COLO829 (cell line): Measurements from ENCODE around the gene VEGFA.

Source experiments
- DNase-seq: peaks from one replicate; pipeline ENCODE4 v3.0.0; 2012; ENCODE audit warnings: low spot score

VEGFA gene

DNA sequence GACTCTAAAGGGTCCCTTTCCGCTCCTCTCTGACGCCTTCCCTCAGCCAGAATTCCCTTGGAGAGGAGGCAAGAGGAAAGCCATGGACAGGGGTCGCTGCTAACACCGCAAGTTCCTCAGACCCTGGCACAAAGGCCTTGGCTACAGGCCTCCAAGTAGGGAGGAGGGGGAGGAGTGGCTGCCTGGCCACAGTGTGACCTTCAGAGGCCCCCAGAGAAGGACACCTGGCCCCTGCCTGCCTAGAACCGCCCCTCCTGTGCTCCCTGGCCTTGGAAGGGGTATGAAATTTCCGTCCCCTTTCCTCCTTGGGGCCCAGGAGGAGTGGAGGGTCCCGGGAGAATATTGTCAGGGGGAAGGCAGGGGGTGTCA, 2.7 kb downstream of the VEGFA start:
- no peak for DNase-seq

DNA sequence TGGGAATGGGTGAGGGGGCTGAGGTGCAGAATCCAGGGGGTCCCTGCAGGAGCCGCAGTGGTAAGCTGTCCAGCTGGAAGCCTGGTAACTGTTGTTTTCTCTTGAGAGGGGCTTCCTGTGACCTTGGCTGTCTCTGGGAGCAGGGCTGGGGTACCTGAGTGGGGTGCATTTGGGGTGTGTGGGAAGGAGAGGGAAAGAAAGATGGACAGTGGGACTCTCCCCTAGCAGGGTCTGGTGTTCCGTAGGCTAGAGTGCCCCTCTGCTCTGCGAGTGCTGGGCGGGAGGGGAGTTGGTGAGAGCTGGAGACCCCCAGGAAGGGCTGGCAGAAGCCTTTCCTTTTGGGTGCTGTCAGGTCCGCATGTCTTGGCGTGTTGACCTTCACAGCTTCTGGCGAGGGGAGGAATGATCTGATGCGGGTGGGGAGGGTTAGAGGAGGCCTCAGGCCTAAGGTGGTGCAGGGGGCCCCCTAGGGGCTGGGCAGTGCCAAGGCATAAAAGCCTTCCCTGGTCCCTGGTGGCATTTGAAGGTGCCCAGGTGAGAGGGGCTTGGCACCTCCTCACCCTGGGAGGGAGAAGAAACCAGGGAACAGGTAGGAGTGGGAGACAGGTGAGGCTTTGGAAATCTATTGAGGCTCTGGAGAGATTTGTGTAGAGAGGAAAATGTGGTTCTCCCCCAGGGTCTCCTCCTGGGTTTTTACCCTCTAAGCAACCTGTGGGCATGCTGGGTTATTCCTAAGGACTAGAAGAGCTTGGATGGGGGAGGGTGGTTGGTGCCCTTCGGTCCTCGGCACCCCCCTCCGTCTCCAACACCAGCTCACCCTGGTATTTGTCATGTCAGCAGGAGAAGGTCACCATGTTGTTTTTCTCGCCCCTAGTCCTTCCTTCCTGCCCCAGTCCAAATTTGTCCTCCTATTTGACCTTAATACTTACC, 3.3 kb downstream of the VEGFA start:
- DNase-seq: peak; percentile 79

DNA sequence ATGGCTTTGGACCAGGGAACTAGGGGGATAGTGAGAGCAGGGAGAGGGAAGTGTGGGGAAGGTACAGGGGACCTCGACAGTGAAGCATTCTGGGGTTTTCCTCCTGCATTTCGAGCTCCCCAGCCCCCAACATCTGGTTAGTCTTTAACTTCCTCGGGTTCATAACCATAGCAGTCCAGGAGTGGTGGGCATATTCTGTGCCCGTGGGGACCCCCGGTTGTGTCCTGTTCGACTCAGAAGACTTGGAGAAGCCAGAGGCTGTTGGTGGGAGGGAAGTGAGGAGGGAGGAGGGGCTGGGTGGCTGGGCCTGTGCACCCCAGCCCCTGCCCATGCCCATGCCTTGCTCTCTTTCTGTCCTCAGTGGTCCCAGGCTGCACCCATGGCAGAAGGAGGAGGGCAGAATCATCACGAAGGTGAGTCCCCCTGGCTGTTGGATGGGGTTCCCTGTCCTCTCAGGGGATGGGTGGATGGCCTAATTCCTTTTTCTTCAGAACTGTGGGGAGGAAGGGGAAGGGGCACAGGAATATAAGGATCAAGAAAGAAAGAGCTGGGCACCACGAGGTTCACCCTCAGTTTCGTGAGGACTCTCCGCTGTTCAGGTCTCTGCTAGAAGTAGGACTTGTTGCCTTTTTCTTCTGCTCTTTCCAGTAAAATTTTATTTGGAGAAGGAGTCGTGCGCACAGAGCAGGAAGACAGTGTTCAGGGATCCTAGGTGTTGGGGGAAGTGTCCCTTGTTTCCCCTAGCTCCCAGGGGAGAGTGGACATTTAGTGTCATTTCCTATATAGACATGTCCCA, 4.2 kb downstream of the VEGFA start:
- DNase-seq: no peak

DNA sequence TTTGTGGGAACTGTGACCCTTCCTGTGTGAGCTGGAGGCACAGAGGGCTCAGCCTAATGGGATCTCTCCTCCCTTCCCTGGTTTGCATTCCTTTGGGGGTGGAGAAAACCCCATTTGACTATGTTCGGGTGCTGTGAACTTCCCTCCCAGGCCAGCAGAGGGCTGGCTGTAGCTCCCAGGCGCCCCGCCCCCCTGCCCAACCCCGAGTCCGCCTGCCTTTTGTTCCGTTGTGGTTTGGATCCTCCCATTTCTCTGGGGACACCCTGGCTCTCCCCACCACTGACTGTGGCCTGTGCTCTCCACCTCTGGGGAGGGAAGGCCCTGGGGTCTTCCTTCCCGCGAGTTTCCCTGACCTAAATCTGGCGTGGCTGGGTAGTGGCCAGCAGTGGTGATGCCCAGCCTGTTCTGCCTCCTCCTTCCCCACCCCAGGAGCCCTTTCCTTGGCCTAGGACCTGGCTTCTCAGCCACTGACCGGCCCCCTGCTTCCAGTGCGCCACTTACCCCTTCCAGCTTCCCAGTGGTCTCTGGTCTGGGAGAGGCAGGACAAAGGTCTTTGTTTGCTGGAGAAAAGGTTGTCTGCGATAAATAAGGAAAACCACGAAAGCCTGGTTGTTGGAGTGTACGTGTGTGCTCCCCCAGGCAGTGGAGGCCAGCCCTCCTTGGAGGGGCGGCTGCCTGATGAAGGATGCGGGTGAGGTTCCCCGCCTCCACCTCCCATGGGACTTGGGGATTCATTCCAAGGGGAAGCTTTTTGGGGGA, 4.9 kb downstream of the VEGFA start:
- DNase-seq: peak; percentile 83

DNA sequence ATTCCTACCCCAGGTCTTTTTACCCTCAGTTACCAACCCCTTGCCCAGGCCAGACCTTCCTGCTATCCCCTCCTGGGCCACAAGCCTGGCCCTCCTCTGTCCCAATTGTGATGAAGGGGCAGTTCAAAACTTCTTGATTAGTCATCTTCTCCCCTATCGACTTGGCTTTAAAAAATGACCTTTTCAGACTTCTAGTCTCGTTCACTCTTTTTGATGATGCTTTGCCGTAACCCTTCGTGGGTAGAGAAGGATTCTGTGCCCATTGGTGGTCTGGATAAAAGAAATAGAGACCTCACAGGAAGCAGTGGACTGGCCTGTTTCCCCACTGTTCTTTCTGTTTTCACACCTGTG, 5.5 kb downstream of the VEGFA start:
- DNase-seq: no peak

DNA sequence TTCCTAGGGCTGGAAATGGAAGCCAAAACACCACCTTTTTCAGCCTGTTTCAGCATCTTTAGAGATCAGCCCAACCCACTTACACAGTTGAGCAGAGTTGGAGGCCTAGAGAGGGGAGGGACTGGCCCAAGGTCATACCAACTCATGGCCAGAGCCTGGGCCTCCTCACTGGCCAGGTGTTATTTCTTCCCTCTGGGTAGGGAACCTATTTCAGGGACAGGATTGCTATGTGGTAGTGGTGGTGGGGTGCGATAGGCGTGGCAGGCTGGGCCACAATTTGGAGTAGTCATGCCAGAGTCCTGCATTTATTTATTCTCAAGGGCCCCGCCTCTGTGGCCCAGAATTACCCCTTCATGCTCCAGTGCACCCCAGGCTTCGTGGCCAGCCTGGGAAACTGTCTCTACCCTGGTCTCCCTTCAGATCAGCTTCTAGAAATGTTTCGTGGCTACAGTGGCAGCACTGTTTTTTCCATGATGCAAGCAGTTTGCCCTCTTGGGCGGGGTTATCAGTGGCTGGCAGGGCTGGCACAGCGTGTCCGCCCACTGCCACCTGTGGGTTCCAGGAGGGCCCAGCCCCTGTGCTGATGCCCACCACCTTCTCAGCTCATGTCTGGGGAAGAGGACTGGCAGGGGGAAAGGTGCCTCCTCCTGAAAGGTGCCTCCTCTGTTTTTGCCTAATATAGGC, 6.2 kb downstream of the VEGFA start:
- DNase-seq: no peak

DNA sequence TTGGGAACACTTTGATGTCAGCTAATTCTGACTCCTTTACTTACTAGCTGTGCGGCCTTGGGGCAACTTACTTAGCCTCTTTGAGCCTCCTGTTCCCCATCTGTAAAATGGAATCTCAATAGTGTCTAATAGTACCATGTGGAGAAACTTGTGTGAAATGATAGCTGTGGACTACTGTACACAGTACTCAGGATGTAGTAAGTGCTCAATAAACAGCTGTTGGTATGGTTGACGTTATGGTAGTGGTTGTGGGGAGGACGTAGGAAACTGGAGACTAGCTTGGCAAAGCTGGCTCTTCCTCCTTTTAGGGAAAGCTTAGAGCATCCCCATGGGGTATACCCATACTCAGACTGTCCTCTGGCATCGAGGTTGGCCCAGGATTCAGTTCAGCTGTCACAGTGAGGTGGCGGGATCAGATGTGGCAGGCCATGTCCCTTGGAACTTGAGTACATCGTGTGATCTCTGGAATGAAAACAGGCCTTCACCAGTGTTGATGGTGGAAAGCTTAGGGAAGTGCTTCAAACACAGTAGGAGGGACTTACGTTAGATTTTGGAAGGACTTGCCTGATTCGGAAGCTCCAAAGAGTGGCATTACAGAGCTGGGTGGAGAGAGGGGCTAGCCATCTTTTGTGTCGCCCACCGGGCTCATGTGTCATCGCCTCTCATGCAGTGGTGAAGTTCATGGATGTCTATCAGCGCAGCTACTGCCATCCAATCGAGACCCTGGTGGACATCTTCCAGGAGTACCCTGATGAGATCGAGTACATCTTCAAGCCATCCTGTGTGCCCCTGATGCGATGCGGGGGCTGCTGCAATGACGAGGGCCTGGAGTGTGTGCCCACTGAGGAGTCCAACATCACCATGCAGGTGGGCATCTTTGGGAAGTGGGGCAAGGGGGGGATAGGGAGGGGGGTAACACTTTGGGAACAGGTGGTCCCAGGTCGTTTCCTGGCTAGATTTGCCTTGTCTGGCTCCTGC, 7.1 kb downstream of the VEGFA start:
- DNase-seq: no peak

DNA sequence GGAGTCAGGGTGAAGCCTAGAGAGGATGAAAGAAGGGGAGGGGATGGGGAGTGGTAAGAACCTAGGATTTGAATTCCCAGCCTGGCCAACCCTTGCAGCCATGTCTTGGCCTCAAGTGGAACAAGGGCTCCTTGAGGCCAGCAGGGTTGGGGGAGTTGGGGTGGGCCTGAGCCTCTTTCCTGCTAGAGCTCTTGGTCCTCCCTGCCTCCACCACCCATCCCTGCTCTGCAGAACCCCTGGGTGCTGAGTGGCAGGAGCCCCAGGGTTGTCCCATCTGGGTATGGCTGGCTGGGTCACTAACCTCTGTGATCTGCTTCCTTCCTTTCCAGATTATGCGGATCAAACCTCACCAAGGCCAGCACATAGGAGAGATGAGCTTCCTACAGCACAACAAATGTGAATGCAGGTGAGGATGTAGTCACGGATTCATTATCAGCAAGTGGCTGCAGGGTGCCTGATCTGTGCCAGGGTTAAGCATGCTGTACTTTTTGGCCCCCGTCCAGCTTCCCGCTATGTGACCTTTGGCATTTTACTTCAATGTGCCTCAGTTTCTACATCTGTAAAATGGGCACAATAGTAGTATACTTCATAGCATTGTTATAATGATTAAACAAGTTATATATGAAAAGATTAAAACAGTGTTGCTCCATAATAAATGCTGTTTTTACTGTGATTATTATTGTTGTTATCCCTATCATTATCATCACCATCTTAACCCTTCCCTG, 8.3 kb downstream of the VEGFA start:
- no peak for DNase-seq

DNA sequence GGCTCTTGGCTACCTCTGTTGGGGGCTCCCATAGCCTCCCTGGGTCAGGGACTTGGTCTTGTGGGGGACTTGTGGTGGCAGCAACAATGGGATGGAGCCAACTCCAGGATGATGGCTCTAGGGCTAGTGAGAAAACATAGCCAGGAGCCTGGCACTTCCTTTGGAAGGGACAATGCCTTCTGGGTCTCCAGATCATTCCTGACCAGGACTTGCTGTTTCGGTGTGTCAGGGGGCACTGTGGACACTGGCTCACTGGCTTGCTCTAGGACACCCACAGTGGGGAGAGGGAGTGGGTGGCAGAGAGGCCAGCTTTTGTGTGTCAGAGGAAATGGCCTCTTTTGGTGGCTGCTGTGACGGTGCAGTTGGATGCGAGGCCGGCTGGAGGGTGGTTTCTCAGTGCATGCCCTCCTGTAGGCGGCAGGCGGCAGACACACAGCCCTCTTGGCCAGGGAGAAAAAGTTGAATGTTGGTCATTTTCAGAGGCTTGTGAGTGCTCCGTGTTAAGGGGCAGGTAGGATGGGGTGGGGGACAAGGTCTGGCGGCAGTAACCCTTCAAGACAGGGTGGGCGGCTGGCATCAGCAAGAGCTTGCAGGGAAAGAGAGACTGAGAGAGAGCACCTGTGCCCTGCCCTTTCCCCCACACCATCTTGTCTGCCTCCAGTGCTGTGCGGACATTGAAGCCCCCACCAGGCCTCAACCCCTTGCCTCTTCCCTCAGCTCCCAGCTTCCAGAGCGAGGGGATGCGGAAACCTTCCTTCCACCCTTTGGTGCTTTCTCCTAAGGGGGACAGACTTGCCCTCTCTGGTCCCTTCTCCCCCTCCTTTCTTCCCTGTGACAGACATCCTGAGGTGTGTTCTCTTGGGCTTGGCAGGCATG, 9.2 kb downstream of the VEGFA start:
- no peak for DNase-seq

DNA sequence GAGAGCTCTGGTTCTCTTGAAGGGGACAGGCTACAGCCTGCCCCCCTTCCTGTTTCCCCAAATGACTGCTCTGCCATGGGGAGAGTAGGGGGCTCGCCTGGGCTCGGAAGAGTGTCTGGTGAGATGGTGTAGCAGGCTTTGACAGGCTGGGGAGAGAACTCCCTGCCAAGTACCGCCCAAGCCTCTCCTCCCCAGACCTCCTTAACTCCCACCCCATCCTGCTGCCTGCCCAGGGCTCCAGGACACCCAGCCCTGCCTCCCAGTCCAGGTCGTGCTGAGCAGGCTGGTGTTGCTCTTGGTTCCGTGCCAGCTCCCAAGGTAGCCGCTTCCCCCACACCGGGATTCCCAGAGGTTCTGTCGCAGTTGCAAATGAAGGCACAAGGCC, 9.8 kb downstream of the VEGFA start:
- DNase-seq: no peak

DNA sequence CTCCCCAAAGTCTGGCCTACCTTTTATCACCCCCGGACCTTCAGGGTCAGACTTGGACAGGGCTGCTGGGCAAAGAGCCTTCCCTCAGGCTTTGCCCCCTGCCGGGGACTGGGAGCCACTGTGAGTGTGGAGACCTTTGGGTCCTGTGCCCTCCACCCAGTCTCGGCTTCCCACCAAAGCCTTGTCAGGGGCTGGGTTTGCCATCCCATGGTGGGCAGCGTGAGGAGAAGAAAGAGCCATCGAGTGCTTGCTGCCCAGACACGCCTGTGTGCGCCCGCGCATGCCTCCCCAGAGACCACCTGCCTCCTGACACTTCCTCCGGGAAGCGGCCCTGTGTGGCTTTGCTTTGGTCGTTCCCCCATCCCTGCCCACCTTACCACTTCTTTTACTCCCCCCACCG, 10.3 kb downstream of the VEGFA start:
- no peak for DNase-seq

DNA sequence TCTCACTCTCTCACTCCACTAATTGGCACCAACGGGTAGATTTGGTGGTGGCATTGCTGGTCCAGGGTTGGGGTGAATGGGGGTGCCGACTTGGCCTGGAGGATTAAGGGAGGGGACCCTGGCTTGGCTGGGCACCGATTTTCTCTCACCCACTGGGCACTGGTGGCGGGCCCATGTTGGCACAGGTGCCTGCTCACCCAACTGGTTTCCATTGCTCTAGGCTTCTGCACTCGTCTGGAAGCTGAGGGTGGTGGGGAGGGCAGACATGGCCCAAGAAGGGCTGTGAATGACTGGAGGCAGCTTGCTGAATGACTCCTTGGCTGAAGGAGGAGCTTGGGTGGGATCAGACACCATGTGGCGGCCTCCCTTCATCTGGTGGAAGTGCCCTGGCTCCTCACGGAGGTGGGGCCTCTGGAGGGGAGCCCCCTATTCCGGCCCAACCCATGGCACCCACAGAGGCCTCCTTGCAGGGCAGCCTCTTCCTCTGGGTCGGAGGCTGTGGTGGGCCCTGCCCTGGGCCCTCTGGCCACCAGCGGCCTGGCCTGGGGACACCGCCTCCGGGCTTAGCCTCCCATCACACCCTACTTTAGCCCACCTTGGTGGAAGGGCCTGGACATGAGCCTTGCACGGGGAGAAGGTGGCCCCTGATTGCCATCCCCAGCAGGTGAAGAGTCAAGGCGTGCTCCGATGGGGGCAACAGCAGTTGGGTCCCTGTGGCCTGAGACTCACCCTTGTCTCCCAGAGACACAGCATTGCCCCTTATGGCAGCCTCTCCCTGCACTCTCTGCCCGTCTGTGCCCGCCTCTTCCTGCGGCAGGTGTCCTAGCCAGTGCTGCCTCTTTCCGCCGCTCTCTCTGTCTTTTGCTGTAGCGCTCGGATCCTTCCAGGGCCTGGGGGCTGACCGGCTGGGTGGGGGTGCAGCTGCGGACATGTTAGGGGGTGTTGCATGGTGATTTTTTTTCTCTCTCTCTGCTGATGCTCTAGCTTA, 11.2 kb downstream of the VEGFA start:
- DNase-seq: no peak

DNA sequence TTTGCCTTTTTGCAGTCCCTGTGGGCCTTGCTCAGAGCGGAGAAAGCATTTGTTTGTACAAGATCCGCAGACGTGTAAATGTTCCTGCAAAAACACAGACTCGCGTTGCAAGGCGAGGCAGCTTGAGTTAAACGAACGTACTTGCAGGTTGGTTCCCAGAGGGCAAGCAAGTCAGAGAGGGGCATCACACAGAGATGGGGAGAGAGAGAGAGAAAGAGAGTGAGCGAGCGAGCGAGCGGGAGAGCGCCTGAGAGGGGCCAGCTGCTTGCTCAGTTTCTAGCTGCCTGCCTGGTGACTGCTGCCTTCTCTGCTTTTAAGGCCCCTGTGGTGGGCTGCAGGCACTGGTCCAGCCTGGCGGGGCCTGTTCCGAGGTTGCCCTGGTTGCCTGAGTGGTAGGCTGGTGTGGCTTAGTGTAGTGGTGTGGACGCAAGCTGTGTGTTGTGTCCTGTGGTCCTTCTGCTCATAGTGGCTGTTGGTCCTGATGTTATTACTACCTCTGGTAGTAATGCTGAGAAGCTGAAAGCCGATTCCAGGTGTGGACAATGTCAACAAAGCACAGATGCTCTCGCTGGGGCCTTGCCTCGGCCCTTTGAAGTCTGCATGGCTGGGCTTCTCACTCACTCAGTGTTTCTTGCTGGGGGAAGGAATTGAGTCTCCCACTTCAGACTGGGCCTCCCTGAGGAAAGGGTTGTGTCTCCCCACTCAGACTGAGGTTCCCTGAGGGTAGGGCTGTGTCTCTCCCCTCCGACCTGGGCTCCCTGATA, 12.1 kb downstream of the VEGFA start:
- DNase-seq: no peak

DNA sequence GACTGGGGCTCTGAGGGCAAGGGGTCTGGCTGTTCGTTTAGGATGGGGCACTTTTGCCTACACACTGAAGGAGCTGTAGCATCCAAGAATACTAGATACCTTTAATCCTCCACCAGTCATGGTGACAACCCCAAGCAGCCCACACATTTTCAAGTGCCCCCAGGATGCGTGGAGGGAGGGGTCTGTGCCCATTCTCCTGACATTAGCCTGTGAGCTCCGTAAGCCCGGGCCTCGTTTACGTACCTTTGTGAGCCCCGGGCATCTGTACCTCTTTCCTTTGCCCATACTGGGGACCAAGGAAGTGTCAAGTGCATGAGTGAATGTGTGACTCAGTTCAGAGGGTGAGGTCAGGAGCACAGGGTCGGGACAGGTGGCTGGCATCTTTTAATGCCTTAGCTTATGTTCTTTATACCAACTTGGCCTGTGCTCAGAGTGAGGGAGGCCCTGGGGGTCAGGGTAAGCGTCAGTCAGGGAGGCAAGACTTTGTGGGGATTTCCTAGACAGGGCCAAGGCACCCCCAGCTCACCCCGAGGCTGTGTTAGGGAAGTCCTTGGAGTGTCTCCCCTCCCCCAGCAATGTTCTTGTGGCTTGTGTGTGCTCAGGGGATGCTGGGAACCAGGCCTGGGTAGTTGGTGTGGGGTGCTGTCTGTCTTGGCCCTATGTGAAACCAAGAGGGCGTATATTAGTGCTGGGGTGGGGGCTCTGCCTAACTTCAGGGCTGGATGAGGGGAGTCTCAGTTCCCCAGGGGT, 12.9 kb downstream of the VEGFA start:
- DNase-seq: no peak

DNA sequence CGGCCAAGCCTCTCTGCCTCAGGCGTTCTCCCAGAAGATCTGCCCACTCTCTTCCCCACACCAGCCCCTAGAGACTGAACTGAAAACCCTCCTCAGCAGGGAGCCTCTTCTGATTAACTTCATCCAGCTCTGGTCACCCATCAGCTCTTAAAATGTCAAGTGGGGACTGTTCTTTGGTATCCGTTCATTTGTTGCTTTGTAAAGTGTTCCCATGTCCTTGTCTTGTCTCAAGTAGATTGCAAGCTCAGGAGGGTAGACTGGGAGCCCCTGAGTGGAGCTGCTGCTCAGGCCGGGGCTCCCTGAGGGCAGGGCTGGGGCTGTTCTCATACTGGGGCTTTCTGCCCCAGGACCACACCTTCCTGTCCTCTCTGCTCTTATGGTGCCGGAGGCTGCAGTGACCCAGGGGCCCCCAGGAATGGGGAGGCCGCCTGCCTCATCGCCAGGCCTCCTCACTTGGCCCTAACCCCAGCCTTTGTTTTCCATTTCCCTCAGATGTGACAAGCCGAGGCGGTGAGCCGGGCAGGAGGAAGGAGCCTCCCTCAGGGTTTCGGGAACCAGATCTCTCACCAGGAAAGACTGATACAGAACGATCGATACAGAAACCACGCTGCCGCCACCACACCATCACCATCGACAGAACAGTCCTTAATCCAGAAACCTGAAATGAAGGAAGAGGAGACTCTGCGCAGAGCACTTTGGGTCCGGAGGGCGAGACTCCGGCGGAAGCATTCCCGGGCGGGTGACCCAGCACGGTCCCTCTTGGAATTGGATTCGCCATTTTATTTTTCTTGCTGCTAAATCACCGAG, 14.2 kb downstream of the VEGFA start:
- DNase-seq: no peak
